Mesendoderm (in vitro differentiated cells): ENCODE data around the gene IGLL1.

Experiments
- DNase-seq: peaks from one replicate; pipeline ENCODE4 v3.0.0; 2013
- H2AK5ac ChIP-seq: 2 replicates; pipeline ENCODE4 v1.6.1; 2013; ENCODE audit warnings: low read length, inconsistent platforms
- H2BK120ac ChIP-seq: 2 replicates; pipeline ENCODE4 v1.6.1; 2013; ENCODE audit warnings: low read depth, mild to moderate bottlenecking, low read length, moderate library complexity, mixed read lengths
- H2BK15ac ChIP-seq: replicated peaks from 2 replicates; pipeline ENCODE4 v1.6.1; 2013; ENCODE audit warnings: low read depth, mild to moderate bottlenecking, moderate library complexity
- H2BK5ac ChIP-seq: 2 replicates; pipeline ENCODE4 v1.6.1; 2013; ENCODE audit warnings: low read length, inconsistent platforms
- H3K18ac ChIP-seq: 2 replicates; pipeline ENCODE4 v1.6.1; 2013; ENCODE audit warnings: mild to moderate bottlenecking, low read length, mixed read lengths
- H3K23ac ChIP-seq: one replicate; pipeline ENCODE4 v1.6.1; 2013; ENCODE audit warnings: low read length
- H3K27ac ChIP-seq: 2 replicates; pipeline ENCODE4 v1.5.1; 2013; ENCODE audit warnings: low read depth, mild to moderate bottlenecking, inconsistent platforms, low read length, moderate library complexity
- H3K27me3 ChIP-seq: 2 replicates; pipeline ENCODE4 v1.6.1; 2013; ENCODE audit warnings: low read length, control low read depth, mild to moderate bottlenecking, inconsistent platforms; ENCODE audit not compliant: insufficient read depth, poor library complexity
- H3K36me3 ChIP-seq: 2 replicates; pipeline ENCODE4 v1.6.1; 2013; ENCODE audit warnings: low read length, inconsistent platforms; ENCODE audit not compliant: control insufficient read depth, insufficient read depth
- H3K4ac ChIP-seq: one replicate; pipeline ENCODE4 v1.6.1; 2013; ENCODE audit warnings: low read depth, mild to moderate bottlenecking, low read length, moderate library complexity
- H3K4me1 ChIP-seq: 2 replicates; pipeline ENCODE4 v1.6.1; 2013; ENCODE audit warnings: low read depth, low read length, inconsistent platforms; ENCODE audit not compliant: control insufficient read depth
- H3K4me2 ChIP-seq: 2 replicates; pipeline ENCODE4 v1.6.1; 2013; ENCODE audit warnings: low read length
- H3K4me3 ChIP-seq: 2 replicates; pipeline ENCODE4 v1.5.1; 2013; ENCODE audit warnings: mild to moderate bottlenecking, low read length
- H3K56ac ChIP-seq: one replicate; pipeline ENCODE4 v1.6.1; 2013; ENCODE audit warnings: low read length
- H3K79me1 ChIP-seq: 2 replicates; pipeline ENCODE4 v1.6.1; 2013; ENCODE audit warnings: low read length, inconsistent platforms
- H3K79me2 ChIP-seq: 2 replicates; pipeline ENCODE4 v1.6.1; 2013; ENCODE audit warnings: mild to moderate bottlenecking, low read length; ENCODE audit not compliant: control insufficient read depth, insufficient read depth
- H3K9ac ChIP-seq: 2 replicates; pipeline ENCODE4 v1.6.1; 2013; ENCODE audit warnings: low read length, inconsistent platforms
- H4K5ac ChIP-seq: one replicate; pipeline ENCODE4 v1.6.1; 2013; ENCODE audit warnings: low read length
- H4K8ac ChIP-seq: one replicate; pipeline ENCODE4 v1.6.1; 2013; ENCODE audit warnings: low read depth, mild to moderate bottlenecking, control low read depth, low read length, moderate library complexity
- WGBS: extraction: QIAGEN DNeasy Blood & Tissue Kit; methylation state at CpG from one replicate; pipeline ENCODE4 v1.1.7; 2013; ENCODE audit warnings: low lambda C conversion rate, missing lambda C conversion rate; ENCODE audit not compliant: insufficient coverage; ENCODE audit errors: extremely low coverage; 5-methylcytosine and 5-hydroxymethylcytosine counted together

IGLL1 gene

DNA sequence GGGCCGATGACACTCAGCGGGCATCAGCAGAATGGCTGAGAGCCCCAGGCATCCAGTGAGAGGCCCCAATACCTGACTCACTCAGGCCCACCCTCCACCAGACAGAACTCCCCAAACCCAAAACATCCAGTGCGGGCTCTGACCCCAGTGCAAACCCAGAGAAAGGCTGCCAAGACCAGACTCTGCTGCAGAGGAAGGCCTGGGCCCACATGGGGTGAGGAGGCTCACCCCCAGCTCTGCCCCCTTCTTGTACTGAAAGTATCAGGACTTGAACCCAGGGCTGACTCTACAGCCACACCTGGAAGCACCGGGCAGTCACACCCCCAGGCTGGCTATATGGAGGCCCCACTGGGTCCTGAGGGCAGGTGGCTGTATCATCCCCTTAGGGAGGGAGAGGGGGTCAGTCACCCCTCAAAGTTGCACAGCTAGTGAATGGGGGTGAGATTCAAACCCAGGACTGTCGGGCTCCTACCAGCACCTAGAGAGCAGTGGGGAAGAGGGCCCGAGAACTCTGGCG lies 49.3 kb downstream of the IGLL1 start:
- H2AK5ac ChIP-seq, result peak overlapping the region; percentile 12
- H2BK120ac ChIP-seq, result peak overlapping the region; percentile 9
- no peak overlapping the region for H2BK15ac ChIP-seq
- H3K27me3 ChIP-seq, result no peaks in the 10 kb centered on the region
- no peak overlapping the region for H3K9ac ChIP-seq
- H3K18ac ChIP-seq, result peak overlapping the region; percentile 11
- H3K79me2 ChIP-seq, result no peaks in the 10 kb centered on the region
- no peaks in the 10 kb centered on the region for H3K36me3 ChIP-seq
- no peak overlapping the region for H3K27ac ChIP-seq
- no peaks in the 10 kb centered on the region for H3K79me1 ChIP-seq
- H3K23ac ChIP-seq, result no peak overlapping the region
- no peak overlapping the region for H4K8ac ChIP-seq
- no peak overlapping the region for H3K4me3 ChIP-seq
- peaks cover 26% of the 10 kb centered on the region for H3K4me1 ChIP-seq
- H3K56ac ChIP-seq, result peak overlapping the region; percentile 73
- H3K4ac ChIP-seq, result peak overlapping the region; percentile 42
- H2BK5ac ChIP-seq, result no peak overlapping the region
- no peak overlapping the region for H3K4me2 ChIP-seq
- no peak for DNase-seq
- H4K5ac ChIP-seq, result no peak overlapping the region
- WGBS, result no CpG with 5 or more reads among the region's 7 CpGs

DNA sequence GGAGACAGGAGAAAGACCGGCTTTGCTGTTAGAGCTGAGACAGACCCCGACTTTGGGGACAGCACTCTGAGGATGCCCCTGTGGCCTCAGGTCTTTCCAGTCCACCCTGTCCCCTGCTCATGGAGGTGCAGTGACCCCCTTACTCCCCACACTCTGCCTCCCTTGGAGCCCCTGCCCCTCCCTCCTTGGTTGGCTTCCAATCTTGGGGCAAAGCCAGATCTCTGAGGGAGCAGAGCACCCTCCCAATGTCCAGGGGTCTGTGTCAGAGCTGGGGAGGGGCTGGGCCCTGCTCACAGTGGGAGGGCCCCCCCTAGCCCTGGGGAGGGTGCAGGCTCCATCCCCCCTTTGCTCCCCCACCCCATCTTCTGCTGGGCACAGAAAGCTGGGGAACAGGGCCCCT lies 50.0 kb downstream of the IGLL1 start:
- H3K79me1 ChIP-seq, result no peaks in the 10 kb centered on the region
- H2BK120ac ChIP-seq, result peak overlapping the region; percentile 7
- peak overlapping the region; percentile 12 for H3K18ac ChIP-seq
- peak overlapping the region; percentile 71 for H3K56ac ChIP-seq
- H3K9ac ChIP-seq, result no peak overlapping the region
- H2BK5ac ChIP-seq, result peak overlapping the region; percentile 45
- no peak overlapping the region for H3K27ac ChIP-seq
- no CpG with 5 or more reads among the region's 2 CpGs for WGBS
- H3K4me2 ChIP-seq, result no peak overlapping the region
- H3K36me3 ChIP-seq, result no peaks in the 10 kb centered on the region
- H2BK15ac ChIP-seq, result no peak overlapping the region
- no peak for DNase-seq
- H3K4me1 ChIP-seq, result peaks cover 20% of the 10 kb centered on the region
- H3K23ac ChIP-seq, result no peak overlapping the region
- H4K8ac ChIP-seq, result no peak overlapping the region
- H3K27me3 ChIP-seq, result no peaks in the 10 kb centered on the region
- no peak overlapping the region for H4K5ac ChIP-seq
- H2AK5ac ChIP-seq, result peak overlapping the region; percentile 86
- H3K4ac ChIP-seq, result peak overlapping the region; percentile 76
- no peak overlapping the region for H3K4me3 ChIP-seq
- H3K79me2 ChIP-seq, result no peaks in the 10 kb centered on the region

DNA sequence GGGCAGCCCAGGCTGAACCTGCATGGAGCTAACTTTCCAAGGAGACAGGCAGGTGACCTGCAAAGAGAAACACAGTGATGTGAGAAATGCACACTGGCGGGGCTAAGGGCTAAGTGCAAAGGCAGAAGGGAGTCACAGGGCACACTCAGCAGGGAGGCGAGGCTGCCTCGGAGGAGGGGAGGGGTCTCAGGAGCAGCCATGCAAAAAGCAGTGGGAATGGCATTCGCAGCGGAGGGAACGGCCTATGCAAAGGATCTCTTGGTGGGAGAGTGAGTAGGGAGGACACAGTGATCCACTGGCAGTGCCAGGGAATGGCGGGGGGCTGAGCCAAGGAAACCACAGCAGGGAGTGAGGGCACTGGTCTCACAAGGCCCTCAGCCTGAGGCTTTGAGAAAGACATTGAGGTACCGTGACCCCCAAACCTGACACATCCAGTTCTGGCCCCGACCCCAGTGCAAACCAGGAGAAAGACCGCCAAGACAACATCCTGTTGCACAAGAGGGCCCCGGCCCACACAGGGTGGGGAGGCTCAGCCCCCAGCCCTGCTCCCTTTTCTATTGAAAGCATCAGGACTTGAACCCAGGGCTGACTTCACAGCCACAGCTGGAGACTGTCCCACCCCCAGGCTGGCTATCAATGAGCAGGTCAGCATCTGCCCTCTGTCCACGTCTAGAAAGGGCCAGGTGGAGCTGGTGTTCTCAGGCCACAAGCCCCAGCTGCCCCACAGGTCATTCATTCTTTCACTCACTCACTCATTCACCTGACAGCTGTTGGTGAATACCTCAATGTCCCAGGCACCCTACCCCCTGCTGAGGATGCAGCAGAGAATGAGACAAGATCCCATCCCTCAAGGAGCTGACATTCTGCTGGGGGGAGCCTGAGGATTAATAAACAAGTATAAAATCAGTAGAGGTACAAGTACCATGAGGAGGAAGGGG lies 50.7 kb downstream of the IGLL1 start:
- no peak overlapping the region for H2BK120ac ChIP-seq
- H2AK5ac ChIP-seq, result peak overlapping the region; percentile 98
- H3K36me3 ChIP-seq, result no peaks in the 10 kb centered on the region
- no CpG with 5 or more reads among the region's 12 CpGs for WGBS
- H3K23ac ChIP-seq, result no peak overlapping the region
- peaks cover 15% of the 10 kb centered on the region for H3K4me1 ChIP-seq
- peak overlapping the region; percentile 76 for H2BK5ac ChIP-seq
- no peaks in the 10 kb centered on the region for H3K79me2 ChIP-seq
- H3K4me3 ChIP-seq, result no peak overlapping the region
- no peaks in the 10 kb centered on the region for H3K79me1 ChIP-seq
- no peak overlapping the region for H4K8ac ChIP-seq
- no peak overlapping the region for H2BK15ac ChIP-seq
- H3K56ac ChIP-seq, result peak overlapping the region; percentile 73
- H3K4me2 ChIP-seq, result no peak overlapping the region
- no peak for DNase-seq
- no peak overlapping the region for H3K9ac ChIP-seq
- peak overlapping the region; percentile 12 for H3K18ac ChIP-seq
- H4K5ac ChIP-seq, result no peak overlapping the region
- peak overlapping the region; percentile 76 for H3K4ac ChIP-seq
- no peak overlapping the region for H3K27ac ChIP-seq
- no peaks in the 10 kb centered on the region for H3K27me3 ChIP-seq

DNA sequence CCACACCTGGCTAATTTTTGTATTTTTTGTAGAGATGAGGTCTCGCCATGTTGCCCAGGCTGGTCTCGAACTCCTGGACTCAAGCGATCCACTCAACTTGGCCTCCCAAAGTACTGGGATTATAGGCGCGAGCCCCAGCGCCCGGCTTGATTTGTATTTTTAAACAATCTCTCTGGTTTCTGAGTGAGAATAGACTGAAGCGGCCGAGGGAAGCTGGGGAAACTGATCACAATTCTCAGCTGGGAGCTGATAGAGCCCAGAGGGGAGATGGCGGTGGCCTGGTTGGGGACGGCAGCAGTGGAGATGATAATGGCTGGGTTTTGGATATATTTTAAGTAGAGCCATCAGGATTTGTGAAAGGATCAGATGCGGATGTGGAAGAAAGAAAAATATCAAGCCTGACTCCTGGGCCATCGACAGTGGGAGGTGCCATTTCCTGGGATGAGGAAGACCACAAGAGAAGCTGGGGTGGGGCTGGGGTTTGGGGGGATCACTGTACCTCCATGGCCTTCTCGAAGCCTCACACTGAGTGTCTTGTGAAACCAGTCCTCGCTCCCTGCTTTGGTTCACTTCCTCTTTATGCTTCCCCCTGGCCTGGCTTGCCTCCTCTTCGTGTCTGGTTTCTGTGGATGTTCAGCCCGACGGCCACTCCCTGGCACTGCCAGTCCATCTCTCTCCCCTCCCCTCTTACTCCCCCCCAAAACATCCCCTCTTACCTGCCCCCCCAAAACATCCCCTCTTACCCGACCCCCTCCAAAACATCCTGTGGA lies 51.9 kb downstream of the IGLL1 start:
- Histone ChIP-seq H3K79me2 (no peaks in the 10 kb centered on the region), H3K4me1 (peaks cover 11% of the 10 kb centered on the region), H3K4me3 (no peak overlapping the region), H3K23ac (no peak overlapping the region), H3K18ac (no peak overlapping the region), H3K56ac (no peak overlapping the region), H3K79me1 (no peaks in the 10 kb centered on the region), H4K8ac (no peak overlapping the region), H3K27me3 (no peaks in the 10 kb centered on the region), H2BK120ac (no peak overlapping the region), H3K36me3 (no peaks in the 10 kb centered on the region), H3K4ac (peak overlapping the region; percentile 17), H2AK5ac (no peak overlapping the region), H4K5ac (no peak overlapping the region), H3K27ac (no peak overlapping the region), H2BK15ac (no peak overlapping the region), H3K9ac (no peak overlapping the region), H2BK5ac (no peak overlapping the region), H3K4me2 (no peak overlapping the region)
- DNase-seq, result no peak
- no CpG with 5 or more reads among the region's 19 CpGs for WGBS

- Histone ChIP-seq H2AK5ac (peak overlapping the region; percentile 81), H3K4ac (no peak overlapping the region), H3K4me3 (no peak overlapping the region), H3K9ac (no peak overlapping the region), H3K27ac (no peak overlapping the region), H4K8ac (no peak overlapping the region), H3K18ac (peak overlapping the region; percentile 24), H2BK15ac (peak overlapping the region; percentile 15), H3K23ac (no peak overlapping the region), H3K56ac (peak overlapping the region; percentile 67), H3K79me1 (no peaks in the 10 kb centered on the region), H2BK5ac (no peak overlapping the region), H3K27me3 (no peaks in the 10 kb centered on the region), H3K4me2 (no peak overlapping the region), H3K4me1 (peaks cover 5% of the 10 kb centered on the region), H3K79me2 (no peaks in the 10 kb centered on the region), H4K5ac (no peak overlapping the region), H3K36me3 (no peaks in the 10 kb centered on the region), H2BK120ac (no peak overlapping the region)
- DNase-seq, result no peak
- WGBS, result no CpG with 5 or more reads among the region's 17 CpGs
Observed at GRCh38 chr22:23526596-23527316, 53.3 kb downstream of the IGLL1 start.
